PC-3 (cell line): ENCODE measurements around the gene CRYM.
"Not testable (repeated sequence)": the region's sequence is repeated elsewhere in the genome, so short reads cannot be mapped to it uniquely, and the experiment has no call there.

ENCODE experiments used
- CTCF ChIP-seq: fragments of 300-600 bp; sonication (generic); conservative IDR thresholded peaks from 2 replicates; pipeline ENCODE4 v1.5.1; 2017; ENCODE audit warnings: antibody characterized with exemption, low read depth, mild to moderate bottlenecking, low read length
- EZH2 ChIP-seq: fragments of 300-600 bp; sonication (generic); IDR thresholded peaks from one replicate; pipeline ENCODE4 v1.6.1; 2017; ENCODE audit warnings: antibody characterized with exemption, mild to moderate bottlenecking, low read length; ENCODE audit not compliant: unreplicated experiment
- EZH2phosphoT487 ChIP-seq: fragments of 300-600 bp; sonication (generic); IDR thresholded peaks from 2 replicates; pipeline ENCODE4 v1.6.1; 2018; ENCODE audit warnings: mild to moderate bottlenecking, antibody characterized with exemption, low read length, borderline replicate concordance

- not testable (repeated sequence) for TF ChIP-seq EZH2phosphoT487, CTCF, EZH2
Measured at GRCh38 chr16:21312863-21313372, 34.8 kb upstream of the CRYM start.
